ES-I3 (cell line): ENCODE results near the gene STK39.

Experiments
- H3K36me3 ChIP-seq: 2 replicates; pipeline ENCODE4 v1.6.1; 2013; ENCODE audit warnings: mild to moderate bottlenecking, low read length, control low read depth, moderate library complexity; ENCODE audit not compliant: insufficient read depth
- H3K4me1 ChIP-seq: 2 replicates; pipeline ENCODE4 v1.6.1; 2013; ENCODE audit warnings: mild to moderate bottlenecking, control low read depth, low read length; ENCODE audit not compliant: insufficient read depth
- H3K9ac ChIP-seq: 2 replicates; pipeline ENCODE4 v1.6.1; 2013; ENCODE audit warnings: low read depth, mild to moderate bottlenecking, low read length, moderate library complexity
- H3K9me3 ChIP-seq: 2 replicates; pipeline ENCODE4 v1.6.1; 2013; ENCODE audit warnings: mild to moderate bottlenecking, low read length, moderate library complexity; ENCODE audit not compliant: control insufficient read depth, insufficient read depth

Gene STK39

DNA sequence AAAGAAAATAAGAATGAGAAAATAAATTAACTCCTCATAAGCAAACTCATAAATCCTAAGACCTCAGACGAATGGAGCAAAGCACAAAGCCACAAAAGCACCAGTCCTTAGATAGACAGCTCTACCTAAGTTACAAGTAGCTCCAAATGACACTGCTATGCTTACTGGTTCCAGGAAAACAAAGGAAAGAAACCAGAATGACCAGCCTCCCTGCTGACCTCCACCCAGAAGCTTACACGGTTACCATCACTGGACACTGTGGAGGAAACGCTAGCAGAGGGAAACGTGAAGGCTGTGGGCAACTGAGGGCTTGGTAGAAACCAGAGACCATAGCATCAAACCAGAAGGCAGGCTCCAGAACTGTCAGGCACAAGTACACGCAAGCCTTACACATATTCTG lies 67.8 kb downstream of the STK39 start:
- no peak overlapping the region for H3K9ac ChIP-seq
- no peaks in the 10 kb centered on the region for H3K4me1 ChIP-seq
- H3K9me3 ChIP-seq, result no peaks in the 10 kb centered on the region

DNA sequence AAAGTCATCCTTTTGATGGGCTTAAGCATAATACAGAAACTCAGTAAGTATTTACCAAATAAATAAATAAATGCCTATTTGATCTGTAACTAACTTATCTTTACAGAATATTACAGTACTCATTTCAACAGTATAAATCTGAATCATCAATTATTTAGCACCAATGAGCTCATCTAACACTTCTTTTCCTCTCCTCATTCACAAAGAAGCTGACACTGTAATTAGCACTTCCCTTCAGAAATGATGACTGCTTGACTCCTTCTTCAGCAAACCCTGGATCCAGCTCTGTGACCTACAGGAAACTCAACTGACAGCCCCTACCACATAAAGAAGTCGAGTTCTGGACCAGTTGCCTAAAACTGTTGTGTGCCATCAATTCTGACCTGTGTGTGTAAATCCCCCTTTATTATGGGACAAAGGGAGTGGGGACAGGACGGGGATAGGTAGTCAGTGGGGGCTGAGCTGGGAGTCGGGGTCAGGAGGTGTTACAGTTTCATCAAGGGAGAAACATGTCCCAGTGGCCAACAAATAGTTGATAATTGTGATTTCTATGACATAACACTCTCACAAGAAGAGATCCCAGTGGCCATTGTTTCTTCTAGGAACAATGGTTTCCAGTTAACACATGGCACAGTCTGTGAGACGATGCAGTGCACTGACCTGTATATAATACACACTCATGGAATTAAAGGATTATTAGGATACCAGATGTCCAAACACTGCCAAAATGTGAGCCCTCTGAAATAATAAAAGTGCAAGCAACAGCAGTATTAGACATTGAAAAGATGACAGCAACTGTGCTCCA lies 68.7 kb downstream of the STK39 start:
- no peaks in the 10 kb centered on the region for H3K9me3 ChIP-seq
- H3K36me3 ChIP-seq, result no peaks in the 10 kb centered on the region
- no peak overlapping the region for H3K9ac ChIP-seq
- no peaks in the 10 kb centered on the region for H3K4me1 ChIP-seq

More for the DNA sequence above, 67.8 kb downstream of the STK39 start:
- no peaks in the 10 kb centered on the region for H3K36me3 ChIP-seq

DNA sequence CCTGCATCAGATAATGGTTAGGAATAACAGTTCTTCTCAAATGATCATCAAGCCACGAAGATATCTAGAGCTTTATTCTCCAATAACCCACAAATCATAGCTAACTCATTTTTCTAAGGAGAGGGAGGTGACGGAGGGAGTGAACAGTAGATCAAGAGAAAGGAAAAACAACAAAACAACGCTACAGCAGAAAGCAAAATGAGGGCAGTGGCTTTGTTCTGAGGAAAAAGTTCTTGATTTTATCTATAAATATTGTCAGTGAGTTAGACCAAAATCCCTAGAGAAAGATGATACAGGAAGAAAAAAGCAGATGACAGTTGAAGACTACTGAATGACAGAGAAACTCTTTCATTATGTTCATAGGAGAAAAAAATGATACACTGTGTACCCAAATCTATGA lies 71.0 kb downstream of the STK39 start:
- no peaks in the 10 kb centered on the region for H3K36me3 ChIP-seq
- no peaks in the 10 kb centered on the region for H3K9me3 ChIP-seq
- no peak overlapping the region for H3K9ac ChIP-seq
- H3K4me1 ChIP-seq, result no peaks in the 10 kb centered on the region

DNA sequence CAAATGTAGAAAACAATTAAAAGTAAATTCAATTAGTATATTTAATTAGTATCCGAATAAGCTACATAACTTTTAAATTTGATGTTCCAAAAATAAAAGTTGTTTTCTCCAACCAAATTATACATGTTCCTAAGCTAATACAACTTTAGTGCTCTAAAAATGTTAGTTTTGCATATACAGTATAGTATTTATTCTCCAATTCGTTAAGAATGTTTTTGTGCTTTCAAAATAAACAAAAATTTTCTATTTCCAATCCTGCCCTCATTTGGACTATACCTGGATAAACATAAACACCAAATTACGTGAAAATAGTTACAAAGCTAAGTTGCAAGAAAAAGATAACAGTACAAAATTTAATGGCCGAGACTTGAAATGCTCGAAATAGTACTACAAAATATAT lies 71.9 kb downstream of the STK39 start:
- no peaks in the 10 kb centered on the region for H3K36me3 ChIP-seq
- no peak overlapping the region for H3K9ac ChIP-seq
- H3K9me3 ChIP-seq, result no peaks in the 10 kb centered on the region
- H3K4me1 ChIP-seq, result no peaks in the 10 kb centered on the region

DNA sequence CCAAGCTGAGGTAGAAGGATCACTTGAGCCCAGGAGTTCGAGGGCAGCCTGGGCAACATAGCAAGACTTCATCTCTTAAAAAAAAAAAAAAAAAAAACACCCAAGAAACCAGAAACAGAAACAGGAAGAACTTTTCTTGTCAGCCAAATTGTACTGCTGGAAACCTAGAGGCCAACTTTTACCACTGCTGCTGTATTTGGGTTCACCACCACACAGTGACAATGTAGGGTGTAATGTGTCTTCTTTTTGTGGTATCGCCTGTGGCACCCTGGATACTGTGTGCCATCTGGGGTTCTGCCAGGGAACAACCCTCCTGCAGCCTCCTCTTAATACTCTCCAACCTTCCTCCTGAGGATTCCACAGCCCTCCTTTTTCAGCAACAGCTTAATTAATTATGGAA lies 72.6 kb downstream of the STK39 start:
- Histone ChIP-seq H3K9me3 (no peaks in the 10 kb centered on the region), H3K36me3 (no peaks in the 10 kb centered on the region), H3K4me1 (no peaks in the 10 kb centered on the region), H3K9ac (no peak overlapping the region)

DNA sequence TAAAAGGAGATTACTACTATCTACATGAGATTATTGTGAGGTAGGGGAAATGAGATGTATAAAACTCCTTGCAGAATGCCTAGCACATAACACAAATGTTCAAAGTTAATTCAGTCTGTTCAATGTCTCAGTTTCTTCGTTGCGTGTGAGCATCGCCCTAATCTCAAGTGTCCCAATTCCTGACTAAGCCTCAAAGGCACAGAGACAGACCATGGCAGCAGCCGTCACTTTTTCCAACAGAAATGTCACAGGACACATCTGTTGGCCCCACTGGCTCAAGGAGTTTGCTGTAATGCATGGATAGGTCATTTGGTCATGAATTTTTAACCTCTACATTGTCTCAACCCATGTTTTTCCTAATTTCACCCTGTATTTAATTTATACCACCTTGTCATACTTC lies 75.3 kb downstream of the STK39 start:
- H3K9ac ChIP-seq, result no peak overlapping the region
- H3K4me1 ChIP-seq, result no peaks in the 10 kb centered on the region
- no peaks in the 10 kb centered on the region for H3K36me3 ChIP-seq

DNA sequence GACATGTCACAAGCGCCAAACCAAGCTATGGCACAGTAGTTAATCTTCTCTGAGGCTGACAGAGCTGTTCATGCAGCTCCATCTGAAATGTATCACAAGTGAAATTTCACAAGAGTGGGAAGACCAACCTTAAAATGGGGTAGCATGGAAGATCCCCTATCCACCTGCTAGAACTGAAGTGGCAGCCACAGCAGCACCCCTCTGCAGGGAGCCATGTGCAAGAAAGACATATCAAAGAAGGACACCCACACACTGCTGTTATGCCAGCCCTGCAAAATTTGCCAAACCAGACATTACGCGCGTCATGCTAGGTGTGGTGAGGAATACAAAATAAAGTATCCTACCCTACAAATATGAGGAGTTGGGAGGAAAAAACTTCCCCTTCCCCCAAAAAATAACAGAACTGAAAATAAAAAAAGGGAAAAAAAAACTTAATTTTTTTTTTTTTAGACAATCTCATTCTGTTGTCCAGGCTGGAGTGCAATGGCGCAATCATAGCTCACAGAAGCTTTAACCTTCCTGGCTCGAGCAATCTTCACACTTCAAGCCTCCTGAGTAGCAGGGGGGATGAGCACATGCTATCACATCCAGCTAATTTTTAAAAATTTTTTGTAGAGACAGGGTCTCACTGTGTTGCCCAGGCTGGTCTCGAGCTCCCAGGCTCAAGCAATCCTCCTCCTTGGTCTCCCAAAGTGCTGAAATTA lies 76.2 kb downstream of the STK39 start:
- Histone ChIP-seq H3K36me3 (no peaks in the 10 kb centered on the region), H3K9ac (no peak overlapping the region), H3K9me3 (no peaks in the 10 kb centered on the region), H3K4me1 (no peaks in the 10 kb centered on the region)

More for the DNA sequence above, 75.3 kb downstream of the STK39 start:
- no peaks in the 10 kb centered on the region for H3K9me3 ChIP-seq

DNA sequence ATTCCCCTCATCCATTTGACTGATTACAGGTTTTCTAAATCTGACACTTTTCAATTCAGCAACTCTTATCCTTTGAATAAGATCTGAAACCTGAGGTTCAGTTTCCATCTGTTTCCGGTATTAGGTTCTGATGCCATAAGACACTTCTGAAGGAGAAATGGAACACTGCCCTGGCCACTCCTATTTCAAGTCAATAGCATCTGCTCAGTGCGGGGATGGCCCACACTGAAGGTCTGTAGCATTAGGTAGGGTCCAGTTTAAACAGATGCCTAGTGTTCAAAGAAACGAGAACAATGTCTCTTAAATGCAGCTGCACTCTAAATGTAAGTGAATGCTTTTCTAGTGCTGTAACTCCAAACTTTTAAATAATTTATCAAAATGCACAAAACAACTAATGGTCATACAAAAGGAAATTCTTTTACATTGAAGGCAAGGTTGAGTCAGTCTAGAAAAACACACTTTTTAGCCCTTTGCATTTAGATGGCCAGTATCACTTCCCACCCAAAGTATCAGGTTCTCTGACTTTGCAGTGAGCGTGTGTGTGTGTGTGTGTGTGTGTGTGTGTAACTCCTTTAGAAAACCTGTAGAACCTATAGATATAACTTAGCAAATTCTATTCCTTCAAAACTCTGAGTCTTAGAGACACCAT lies 78.2 kb downstream of the STK39 start:
- Histone ChIP-seq H3K9me3 (no peaks in the 10 kb centered on the region), H3K36me3 (no peaks in the 10 kb centered on the region), H3K9ac (no peak overlapping the region), H3K4me1 (no peaks in the 10 kb centered on the region)

DNA sequence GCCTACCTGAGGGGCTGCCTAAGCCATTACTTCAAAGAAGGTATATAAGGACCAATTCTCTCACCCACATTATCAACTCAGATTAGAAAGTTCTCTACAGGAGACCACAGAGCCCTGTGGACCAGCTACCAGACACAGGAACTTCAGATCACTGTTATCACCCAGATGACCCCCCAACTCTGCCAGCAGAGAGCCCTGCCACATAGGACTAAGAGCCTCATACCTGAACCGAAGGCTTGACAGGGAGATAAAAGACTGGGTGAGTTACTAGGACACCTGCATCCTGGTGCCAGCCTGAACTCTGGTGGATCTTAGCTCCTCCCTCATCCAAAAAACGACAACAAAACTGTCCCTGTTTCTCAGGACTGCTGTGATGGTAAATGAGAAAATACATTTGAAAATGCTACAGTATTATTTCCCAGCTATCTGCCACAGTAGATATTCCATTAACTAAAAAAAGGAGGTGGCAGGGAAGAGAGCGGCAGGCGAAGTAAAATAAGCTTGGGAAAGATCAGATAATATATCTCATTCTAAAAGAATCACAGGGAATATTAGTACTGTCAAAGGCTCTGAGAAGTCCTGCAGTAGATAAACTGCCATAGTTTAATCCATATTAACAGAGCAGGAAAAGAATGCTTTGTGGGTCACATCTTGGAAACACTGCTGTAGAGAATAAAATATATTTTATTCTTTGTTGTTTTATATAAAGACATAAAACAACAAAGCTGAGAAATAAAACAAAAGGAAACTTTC lies 79.7 kb downstream of the STK39 start:
- H3K36me3 ChIP-seq, result no peaks in the 10 kb centered on the region
- H3K9me3 ChIP-seq, result no peaks in the 10 kb centered on the region
- no peak overlapping the region for H3K9ac ChIP-seq
- no peaks in the 10 kb centered on the region for H3K4me1 ChIP-seq

DNA sequence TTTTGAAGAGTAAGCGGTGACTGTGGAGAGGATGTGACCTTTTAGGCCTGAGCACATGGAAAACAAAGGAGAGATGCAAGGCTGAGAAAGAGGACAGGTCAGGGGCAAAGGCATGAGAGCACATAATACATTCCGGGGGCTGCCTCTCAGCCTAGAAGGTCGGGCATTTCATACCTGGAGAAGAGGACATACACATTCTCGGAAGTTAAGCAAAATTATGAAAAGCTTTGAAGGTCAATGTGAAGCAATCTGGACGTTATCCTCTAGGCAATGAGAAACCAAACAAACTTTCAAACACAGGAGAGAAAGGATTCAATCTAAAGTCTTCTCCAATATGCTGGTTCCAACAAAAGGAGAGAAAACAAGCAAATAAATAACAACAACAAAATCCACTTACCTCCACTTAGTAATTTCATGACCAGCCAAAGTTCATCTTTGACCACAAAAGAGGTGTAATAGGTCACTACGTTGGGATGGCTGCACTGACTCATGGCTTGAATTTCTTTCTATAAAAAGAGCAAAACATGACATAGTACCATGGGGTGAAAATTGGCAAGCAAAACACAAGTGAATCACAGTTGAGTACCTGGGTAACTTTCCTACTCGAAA lies 80.4 kb downstream of the STK39 start:
- no peaks in the 10 kb centered on the region for H3K4me1 ChIP-seq
- no peaks in the 10 kb centered on the region for H3K36me3 ChIP-seq
- no peak overlapping the region for H3K9ac ChIP-seq
- H3K9me3 ChIP-seq, result no peaks in the 10 kb centered on the region

DNA sequence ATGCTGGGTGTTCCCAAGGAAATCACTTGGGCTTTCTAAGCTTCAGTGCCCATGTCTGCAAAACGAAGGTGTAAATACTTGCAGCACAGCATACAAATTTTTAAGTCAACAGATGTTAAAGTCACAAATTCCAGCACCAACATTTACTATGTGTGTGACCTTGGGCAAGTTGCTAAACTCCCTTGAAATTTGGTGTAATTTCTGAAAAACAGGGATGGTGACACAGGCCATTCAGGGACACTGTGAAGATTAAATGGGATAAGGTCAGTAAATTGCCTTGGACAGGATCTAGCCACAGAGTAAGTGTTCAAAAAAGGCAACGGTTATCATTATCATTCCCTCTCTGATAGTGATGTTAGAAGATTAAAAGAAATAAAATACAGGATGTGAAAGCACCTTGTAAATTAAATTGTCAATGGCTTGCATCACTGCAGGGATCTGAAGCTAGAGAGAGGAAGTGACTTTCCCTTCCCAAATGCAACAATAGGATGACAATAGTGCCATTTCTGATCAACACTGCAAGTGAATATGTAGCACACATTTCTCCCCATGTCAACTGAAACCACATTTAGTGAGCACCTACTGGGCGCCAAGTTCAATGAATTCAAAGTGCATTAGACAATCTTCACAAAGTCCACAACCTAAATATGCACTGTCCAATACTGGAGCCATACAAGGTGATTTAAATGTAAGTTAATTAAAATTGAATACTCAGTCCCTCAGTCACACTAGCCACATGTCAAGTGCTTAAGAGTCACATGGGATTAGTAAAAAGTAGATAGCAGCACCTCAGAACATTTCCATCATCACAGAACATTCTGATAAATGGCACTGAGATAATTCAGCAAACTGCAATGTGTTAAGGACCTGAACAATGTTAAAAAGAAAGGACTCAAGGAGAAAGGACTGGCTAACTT lies 81.2 kb downstream of the STK39 start:
- H3K36me3 ChIP-seq, result no peaks in the 10 kb centered on the region
- H3K4me1 ChIP-seq, result no peaks in the 10 kb centered on the region
- no peak overlapping the region for H3K9ac ChIP-seq
- no peaks in the 10 kb centered on the region for H3K9me3 ChIP-seq

DNA sequence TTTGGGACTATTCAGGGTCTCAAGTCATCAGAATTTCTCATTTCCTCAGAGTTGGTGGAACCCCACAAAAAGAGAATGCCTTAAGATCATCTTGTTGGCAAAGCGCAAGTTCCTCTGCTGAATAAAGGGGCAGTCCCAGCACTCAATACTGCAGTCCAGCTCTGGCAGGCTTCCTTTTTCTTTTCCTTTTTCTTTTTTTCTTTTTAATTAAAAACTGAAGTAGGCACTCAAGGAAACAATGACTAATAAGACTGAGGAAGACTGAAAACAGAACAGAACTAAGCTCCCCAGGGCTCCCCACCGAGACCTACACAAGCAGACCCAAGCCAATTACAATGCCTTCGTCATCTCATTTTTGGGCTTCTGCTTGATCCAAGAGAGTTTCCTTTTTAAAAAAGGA lies 82.0 kb downstream of the STK39 start:
- H3K4me1 ChIP-seq, result no peaks in the 10 kb centered on the region
- no peaks in the 10 kb centered on the region for H3K9me3 ChIP-seq
- no peaks in the 10 kb centered on the region for H3K36me3 ChIP-seq
- no peak overlapping the region for H3K9ac ChIP-seq

DNA sequence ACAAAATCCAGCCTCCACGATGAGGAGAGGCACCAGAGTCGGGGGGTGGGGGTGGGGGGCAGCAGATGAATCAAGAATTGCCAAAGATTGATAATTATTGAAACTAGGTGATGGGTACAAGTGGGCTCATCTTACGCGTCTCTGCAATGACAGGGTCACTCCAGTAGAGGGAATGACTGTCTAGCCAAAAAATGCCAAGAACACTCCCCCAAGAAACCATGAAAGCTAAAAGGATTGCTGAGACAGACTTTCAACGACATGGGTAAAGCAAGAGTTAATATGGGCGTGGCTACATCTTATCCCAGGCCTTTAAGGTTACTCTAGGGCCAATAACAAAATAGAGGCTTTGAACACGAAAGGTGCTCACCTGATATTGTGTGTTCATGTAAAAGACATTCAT lies 86.5 kb downstream of the STK39 start:
- H3K9me3 ChIP-seq, result no peaks in the 10 kb centered on the region
- peaks cover 4% of the 10 kb centered on the region; the same call in 1 of the 2 replicates for H3K4me1 ChIP-seq
- H3K36me3 ChIP-seq, result no peaks in the 10 kb centered on the region
- H3K9ac ChIP-seq, result no peak overlapping the region
